ENCODE measurements around the gene ANXA2R. TPM values are rescaled to one million over a fixed set of nuclear protein-coding genes. Genes with fewer than 3 reads are reported as not detected.

ANXA2R gene
- total and polyA plus RNA-seq, 2 of the 13 experiments (the other 11 are each of a cell fraction or from before 2014, with no cell fraction given): 0.95 to 1.3 TPM

DNA sequence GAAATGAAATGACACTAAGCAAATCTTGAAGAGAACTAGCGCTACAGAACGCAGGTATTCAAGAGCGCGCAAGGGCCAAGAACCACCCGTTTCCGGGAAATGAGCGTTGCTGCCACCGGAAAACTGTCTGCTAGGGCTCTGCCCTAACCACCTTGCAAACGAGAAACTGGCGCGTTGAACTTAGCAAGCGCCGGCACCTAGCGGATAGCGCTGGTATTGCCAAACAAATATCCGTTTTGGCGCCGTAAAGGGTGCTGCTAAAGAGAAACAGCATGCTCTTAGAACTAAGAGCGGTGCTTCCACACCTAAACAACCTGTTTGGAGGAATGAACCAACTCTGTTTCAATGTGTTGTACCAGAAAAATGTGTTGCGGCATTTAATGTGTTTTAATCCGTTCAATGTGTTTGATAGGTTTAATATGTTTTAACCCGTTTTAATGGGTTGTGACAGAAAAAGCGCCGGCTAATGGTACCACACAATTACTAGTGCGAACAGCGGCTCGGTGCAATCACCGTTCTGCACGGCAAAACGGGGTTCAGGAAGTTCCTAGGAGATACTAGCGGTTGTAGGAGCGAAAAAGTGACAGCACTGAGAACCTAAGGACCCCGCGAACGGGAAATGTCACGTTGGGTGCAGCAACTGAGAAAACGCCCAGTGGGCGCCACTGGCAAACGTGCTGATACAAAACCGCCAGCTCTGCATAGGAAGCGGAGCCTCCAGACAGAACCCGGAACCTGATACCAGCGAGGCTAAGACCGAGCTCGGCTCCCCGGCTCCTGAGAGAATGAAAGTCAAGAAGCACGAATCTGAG lies at the start of gene ANXA2R (continued):
- TF ChIP-seq, protein P1, sequence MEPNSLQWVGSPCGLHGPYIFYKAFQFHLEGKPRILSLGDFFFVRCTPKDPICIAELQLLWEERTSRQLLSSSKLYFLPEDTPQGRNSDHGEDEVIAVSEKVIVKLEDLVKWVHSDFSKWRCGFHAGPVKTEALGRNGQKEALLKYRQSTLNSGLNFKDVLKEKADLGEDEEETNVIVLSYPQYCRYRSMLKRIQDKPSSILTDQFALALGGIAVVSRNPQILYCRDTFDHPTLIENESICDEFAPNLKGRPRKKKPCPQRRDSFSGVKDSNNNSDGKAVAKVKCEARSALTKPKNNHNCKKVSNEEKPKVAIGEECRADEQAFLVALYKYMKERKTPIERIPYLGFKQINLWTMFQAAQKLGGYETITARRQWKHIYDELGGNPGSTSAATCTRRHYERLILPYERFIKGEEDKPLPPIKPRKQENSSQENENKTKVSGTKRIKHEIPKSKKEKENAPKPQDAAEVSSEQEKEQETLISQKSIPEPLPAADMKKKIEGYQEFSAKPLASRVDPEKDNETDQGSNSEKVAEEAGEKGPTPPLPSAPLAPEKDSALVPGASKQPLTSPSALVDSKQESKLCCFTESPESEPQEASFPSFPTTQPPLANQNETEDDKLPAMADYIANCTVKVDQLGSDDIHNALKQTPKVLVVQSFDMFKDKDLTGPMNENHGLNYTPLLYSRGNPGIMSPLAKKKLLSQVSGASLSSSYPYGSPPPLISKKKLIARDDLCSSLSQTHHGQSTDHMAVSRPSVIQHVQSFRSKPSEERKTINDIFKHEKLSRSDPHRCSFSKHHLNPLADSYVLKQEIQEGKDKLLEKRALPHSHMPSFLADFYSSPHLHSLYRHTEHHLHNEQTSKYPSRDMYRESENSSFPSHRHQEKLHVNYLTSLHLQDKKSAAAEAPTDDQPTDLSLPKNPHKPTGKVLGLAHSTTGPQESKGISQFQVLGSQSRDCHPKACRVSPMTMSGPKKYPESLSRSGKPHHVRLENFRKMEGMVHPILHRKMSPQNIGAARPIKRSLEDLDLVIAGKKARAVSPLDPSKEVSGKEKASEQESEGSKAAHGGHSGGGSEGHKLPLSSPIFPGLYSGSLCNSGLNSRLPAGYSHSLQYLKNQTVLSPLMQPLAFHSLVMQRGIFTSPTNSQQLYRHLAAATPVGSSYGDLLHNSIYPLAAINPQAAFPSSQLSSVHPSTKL (CRISPR knock-in tag; IDR thresholded peaks at IDR 0.05): peak; percentile 14; the same call in 1 of the 2 replicates
- TF ChIP-seq, protein P2, sequence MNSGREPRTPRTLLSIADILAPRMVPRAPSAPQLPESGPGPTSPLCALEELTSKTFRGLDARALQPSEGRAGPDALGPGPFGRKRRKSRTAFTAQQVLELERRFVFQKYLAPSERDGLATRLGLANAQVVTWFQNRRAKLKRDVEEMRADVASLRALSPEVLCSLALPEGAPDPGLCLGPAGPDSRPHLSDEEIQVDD (CRISPR knock-in tag; IDR thresholded peaks at IDR 0.05; ENCODE audit: borderline replicate concordance): no peak
- TF ChIP-seq THYN1 (CRISPR knock-in tag; IDR thresholded peaks at IDR 0.05; ENCODE audit: borderline replicate concordance, low read depth) (no peak), ZFAT (CRISPR knock-in tag; conservative IDR thresholded peaks at IDR 0.05) (0 out of 2 replicates have a peak, but pooled peaks have one; percentile 56), TAF1 (CRISPR knock-in tag; IDR thresholded peaks at IDR 0.05) (no peak; the same call in 1 of the 2 replicates), ZNF547 (CRISPR knock-in tag; IDR thresholded peaks at IDR 0.05) (no peak), KMT2B (CRISPR knock-in tag; IDR thresholded peaks at IDR 0.05) (peak; percentile 67; the same call in 1 of the 2 replicates), FOSL2 (CRISPR knock-in tag; IDR thresholded peaks at IDR 0.05) (no peak), ZNF572 (CRISPR knock-in tag; IDR thresholded peaks at IDR 0.05) (no peak), KLF13 (CRISPR knock-in tag; IDR thresholded peaks at IDR 0.05) (no peak), ZFP37 (CRISPR knock-in tag; IDR thresholded peaks at IDR 0.05; ENCODE audit: borderline replicate concordance) (no peak), ZFP62 (CRISPR knock-in tag; IDR thresholded peaks at IDR 0.05) (no peak), CENPX (CRISPR knock-in tag; IDR thresholded peaks at IDR 0.05) (no peak), SSRP1 (CRISPR knock-in tag; IDR thresholded peaks at IDR 0.05) (no peak), TSC22D2 (CRISPR knock-in tag; IDR thresholded peaks at IDR 0.05; ENCODE audit: borderline replicate concordance) (no peak)
- TF ChIP-seq, protein P3, sequence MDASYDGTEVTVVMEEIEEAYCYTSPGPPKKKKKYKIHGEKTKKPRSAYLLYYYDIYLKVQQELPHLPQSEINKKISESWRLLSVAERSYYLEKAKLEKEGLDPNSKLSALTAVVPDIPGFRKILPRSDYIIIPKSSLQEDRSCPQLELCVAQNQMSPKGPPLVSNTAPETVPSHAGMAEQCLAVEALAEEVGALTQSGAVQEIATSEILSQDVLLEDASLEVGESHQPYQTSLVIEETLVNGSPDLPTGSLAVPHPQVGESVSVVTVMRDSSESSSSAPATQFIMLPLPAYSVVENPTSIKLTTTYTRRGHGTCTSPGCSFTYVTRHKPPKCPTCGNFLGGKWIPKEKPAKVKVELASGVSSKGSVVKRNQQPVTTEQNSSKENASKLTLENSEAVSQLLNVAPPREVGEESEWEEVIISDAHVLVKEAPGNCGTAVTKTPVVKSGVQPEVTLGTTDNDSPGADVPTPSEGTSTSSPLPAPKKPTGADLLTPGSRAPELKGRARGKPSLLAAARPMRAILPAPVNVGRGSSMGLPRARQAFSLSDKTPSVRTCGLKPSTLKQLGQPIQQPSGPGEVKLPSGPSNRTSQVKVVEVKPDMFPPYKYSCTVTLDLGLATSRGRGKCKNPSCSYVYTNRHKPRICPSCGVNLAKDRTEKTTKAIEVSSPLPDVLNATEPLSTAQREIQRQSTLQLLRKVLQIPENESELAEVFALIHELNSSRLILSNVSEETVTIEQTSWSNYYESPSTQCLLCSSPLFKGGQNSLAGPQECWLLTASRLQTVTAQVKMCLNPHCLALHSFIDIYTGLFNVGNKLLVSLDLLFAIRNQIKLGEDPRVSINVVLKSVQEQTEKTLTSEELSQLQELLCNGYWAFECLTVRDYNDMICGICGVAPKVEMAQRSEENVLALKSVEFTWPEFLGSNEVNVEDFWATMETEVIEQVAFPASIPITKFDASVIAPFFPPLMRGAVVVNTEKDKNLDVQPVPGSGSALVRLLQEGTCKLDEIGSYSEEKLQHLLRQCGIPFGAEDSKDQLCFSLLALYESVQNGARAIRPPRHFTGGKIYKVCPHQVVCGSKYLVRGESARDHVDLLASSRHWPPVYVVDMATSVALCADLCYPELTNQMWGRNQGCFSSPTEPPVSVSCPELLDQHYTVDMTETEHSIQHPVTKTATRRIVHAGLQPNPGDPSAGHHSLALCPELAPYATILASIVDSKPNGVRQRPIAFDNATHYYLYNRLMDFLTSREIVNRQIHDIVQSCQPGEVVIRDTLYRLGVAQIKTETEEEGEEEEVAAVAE (CRISPR knock-in tag; IDR thresholded peaks at IDR 0.05; ENCODE audit: borderline replicate concordance): no peak
- TF ChIP-seq, protein P4, sequence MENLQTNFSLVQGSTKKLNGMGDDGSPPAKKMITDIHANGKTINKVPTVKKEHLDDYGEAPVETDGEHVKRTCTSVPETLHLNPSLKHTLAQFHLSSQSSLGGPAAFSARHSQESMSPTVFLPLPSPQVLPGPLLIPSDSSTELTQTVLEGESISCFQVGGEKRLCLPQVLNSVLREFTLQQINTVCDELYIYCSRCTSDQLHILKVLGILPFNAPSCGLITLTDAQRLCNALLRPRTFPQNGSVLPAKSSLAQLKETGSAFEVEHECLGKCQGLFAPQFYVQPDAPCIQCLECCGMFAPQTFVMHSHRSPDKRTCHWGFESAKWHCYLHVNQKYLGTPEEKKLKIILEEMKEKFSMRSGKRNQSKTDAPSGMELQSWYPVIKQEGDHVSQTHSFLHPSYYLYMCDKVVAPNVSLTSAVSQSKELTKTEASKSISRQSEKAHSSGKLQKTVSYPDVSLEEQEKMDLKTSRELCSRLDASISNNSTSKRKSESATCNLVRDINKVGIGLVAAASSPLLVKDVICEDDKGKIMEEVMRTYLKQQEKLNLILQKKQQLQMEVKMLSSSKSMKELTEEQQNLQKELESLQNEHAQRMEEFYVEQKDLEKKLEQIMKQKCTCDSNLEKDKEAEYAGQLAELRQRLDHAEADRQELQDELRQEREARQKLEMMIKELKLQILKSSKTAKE (CRISPR knock-in tag; IDR thresholded peaks at IDR 0.05; ENCODE audit: borderline replicate concordance): no peak
